ENCODE measurements around the gene WAPL. TPM values are rescaled to one million over a fixed set of nuclear protein-coding genes. Genes with fewer than 3 reads are reported as not detected.

Gene WAPL
- total and polyA plus RNA-seq, 2 donors (not counting 1 experiment from before 2014, with no cell fraction given) = 8.3 to 42.8 TPM

DNA sequence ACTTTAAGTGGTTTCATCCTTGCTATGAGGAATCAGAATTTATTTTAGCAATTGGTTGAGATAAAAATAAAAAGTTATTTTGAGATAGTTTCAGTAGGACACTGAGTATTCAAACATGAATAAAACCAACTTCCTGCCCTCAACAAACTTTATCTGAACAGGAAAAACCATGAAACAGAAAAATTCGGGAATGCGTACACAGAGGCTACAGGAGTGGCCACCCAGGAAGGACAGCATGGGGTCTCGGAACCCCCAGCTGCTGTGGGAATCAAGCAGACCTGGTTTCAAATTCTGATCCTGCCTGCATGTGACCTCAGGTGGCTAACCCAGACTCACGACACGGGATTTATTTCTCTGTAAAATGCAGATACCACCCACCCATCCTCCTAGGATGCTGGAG, 106.0 kb downstream of the WAPL start:
- Histone ChIP-seq H3K36me3 (replicated peaks in 1 of 2; ENCODE audit: control extremely low read depth in 1 of 2, control insufficient read depth in 1 of 2, extremely low read depth in 1 of 2, insufficient read depth in 2 of 2, low read length in 1 of 2) (no peaks in the 10 kb centered on the region), H3K4me3 (ENCODE audit: control extremely low read depth in 1 of 5, extremely low read depth in 1 of 5, insufficient read depth in 1 of 5, low read depth in 2 of 5, low read length in 4 of 5) (no peak overlapping the region), H4K20me1 (ENCODE audit: control insufficient read depth, insufficient read depth, low read length, poor library complexity, severe bottlenecking) (no peaks in the 10 kb centered on the region), H2AFZ (ENCODE audit: insufficient read depth, low read depth, low read length, poor library complexity, severe bottlenecking) (no peak overlapping the region), H3K4me1 (ENCODE audit: control insufficient read depth in 2 of 2, insufficient read depth in 2 of 2, low read length in 2 of 2) (peaks cover 38 to 41% of the 10 kb centered on the region in 2 donors), H3K9ac (ENCODE audit: low read length) (no peak overlapping the region), H3K79me2 (ENCODE audit: control insufficient read depth, insufficient read depth, low read length) (no peaks in the 10 kb centered on the region), H3K4me2 (replicated peaks; ENCODE audit: low read depth, low read length, poor library complexity, severe bottlenecking) (no peak overlapping the region), H3K27ac (ENCODE audit: low read length in 2 of 2) (no peak overlapping the region), H3K9me3 (ENCODE audit: control extremely low read depth in 1 of 3, control insufficient read depth in 2 of 3, insufficient read depth in 1 of 3, low read length in 2 of 3) (peaks cover 0 to 8% (median 4%) of the 10 kb centered on the region in 3 donors), H3K27me3 (replicated peaks in 1 of 4; ENCODE audit: control extremely low read depth in 1 of 4, control insufficient read depth in 3 of 4, insufficient read depth in 4 of 4, low read length in 3 of 4) (no peaks in the 10 kb centered on the region)
- no peak overlapping the region for H3K4me3 Mint-ChIP-seq
- H3K27me3 Mint-ChIP-seq = peaks cover 7% of the 10 kb centered on the region
- ATAC-seq (ENCODE audit: low read depth) (no peak), DNase-seq (no peak)
- TF ChIP-seq EZH2 (IDR thresholded peaks at IDR 0.05; ENCODE audit: borderline replicate concordance, insufficient read depth, low read depth, low read length, poor library complexity, severe bottlenecking) = no peak
- TF ChIP-seq, protein P1, sequence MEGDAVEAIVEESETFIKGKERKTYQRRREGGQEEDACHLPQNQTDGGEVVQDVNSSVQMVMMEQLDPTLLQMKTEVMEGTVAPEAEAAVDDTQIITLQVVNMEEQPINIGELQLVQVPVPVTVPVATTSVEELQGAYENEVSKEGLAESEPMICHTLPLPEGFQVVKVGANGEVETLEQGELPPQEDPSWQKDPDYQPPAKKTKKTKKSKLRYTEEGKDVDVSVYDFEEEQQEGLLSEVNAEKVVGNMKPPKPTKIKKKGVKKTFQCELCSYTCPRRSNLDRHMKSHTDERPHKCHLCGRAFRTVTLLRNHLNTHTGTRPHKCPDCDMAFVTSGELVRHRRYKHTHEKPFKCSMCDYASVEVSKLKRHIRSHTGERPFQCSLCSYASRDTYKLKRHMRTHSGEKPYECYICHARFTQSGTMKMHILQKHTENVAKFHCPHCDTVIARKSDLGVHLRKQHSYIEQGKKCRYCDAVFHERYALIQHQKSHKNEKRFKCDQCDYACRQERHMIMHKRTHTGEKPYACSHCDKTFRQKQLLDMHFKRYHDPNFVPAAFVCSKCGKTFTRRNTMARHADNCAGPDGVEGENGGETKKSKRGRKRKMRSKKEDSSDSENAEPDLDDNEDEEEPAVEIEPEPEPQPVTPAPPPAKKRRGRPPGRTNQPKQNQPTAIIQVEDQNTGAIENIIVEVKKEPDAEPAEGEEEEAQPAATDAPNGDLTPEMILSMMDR (IDR thresholded peaks at IDR 0.05) = no peak
- intact Hi-C loops (cut with micrococcal nuclease) = no loop called here
- peak overlapping the region; percentile 21 for H3K27ac Mint-ChIP-seq
- peaks cover 43% of the 10 kb centered on the region for H3K4me1 Mint-ChIP-seq
- H3K9me3 Mint-ChIP-seq (ENCODE audit: insufficient read depth) = no peaks in the 10 kb centered on the region
- CTCF ChIA-PET = no interaction called here
- POLR2A ChIA-PET = no interaction called here
- WGBS (ENCODE audit: insufficient coverage) = 38% methylated on average over 3 of the region's 5 CpGs

DNA sequence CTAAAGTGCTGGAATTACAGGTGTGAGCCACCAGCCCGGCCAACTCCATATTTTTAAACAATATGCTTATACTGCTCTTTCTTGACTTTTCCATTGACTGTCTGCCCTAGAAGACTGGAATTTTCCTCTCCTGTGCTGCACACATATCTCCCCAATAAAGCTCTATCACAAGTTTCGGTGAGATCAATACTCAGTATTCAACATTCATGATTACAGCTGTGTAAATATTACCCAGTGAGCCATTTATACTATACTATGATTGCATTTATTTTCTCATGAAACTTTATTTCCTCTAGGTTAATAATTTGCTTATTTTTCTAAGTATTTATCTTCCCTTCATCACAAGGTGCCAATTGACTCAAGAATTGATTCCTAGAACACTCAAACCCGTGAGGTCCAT, 106.5 kb downstream of the WAPL start:
- WGBS (ENCODE audit: insufficient coverage) = 100% methylated on average over 1 of the region's 3 CpGs
- no peak overlapping the region for H3K4me3 ChIP-seq (ENCODE audit: control extremely low read depth in 1 of 5, extremely low read depth in 1 of 5, insufficient read depth in 1 of 5, low read depth in 2 of 5, low read length in 4 of 5)
- no peaks in the 10 kb centered on the region for H3K27me3 ChIP-seq (replicated peaks in 1 of 4; ENCODE audit: control extremely low read depth in 1 of 4, control insufficient read depth in 3 of 4, insufficient read depth in 4 of 4, low read length in 3 of 4)
- H2AFZ ChIP-seq (ENCODE audit: insufficient read depth, low read depth, low read length, poor library complexity, severe bottlenecking) = no peak overlapping the region
- no peaks in the 10 kb centered on the region for H3K79me2 ChIP-seq (ENCODE audit: control insufficient read depth, insufficient read depth, low read length)
- peak overlapping the region; percentile 20 for H3K4me3 Mint-ChIP-seq
- peaks cover 38 to 45% of the 10 kb centered on the region in 2 donors for H3K4me1 ChIP-seq (ENCODE audit: control insufficient read depth in 2 of 2, insufficient read depth in 2 of 2, low read length in 2 of 2)
- H4K20me1 ChIP-seq (ENCODE audit: control insufficient read depth, insufficient read depth, low read length, poor library complexity, severe bottlenecking) = no peaks in the 10 kb centered on the region
- H3K36me3 ChIP-seq (replicated peaks in 1 of 2; ENCODE audit: control extremely low read depth in 1 of 2, control insufficient read depth in 1 of 2, extremely low read depth in 1 of 2, insufficient read depth in 2 of 2, low read length in 1 of 2) = no peaks in the 10 kb centered on the region
- intact Hi-C loops (cut with micrococcal nuclease) = no loop called here
- no peak overlapping the region for H3K4me2 ChIP-seq (replicated peaks; ENCODE audit: low read depth, low read length, poor library complexity, severe bottlenecking)
- CTCF ChIA-PET = interaction anchor here (2.5 kb wide), 1 partner anchor 106 kb away, joined by 7 read pairs; the partner anchor contains the start of gene WAPL
- TF ChIP-seq, protein P1 (IDR thresholded peaks at IDR 0.05) = no peak
- no peak for TF ChIP-seq EZH2 (IDR thresholded peaks at IDR 0.05; ENCODE audit: borderline replicate concordance, insufficient read depth, low read depth, low read length, poor library complexity, severe bottlenecking)
- H3K9ac ChIP-seq (ENCODE audit: low read length) = no peak overlapping the region
- H3K9me3 Mint-ChIP-seq (ENCODE audit: insufficient read depth) = no peaks in the 10 kb centered on the region
- H3K9me3 ChIP-seq (ENCODE audit: control extremely low read depth in 1 of 3, control insufficient read depth in 2 of 3, insufficient read depth in 1 of 3, low read length in 2 of 3) = peaks cover 0 to 8% (median 4%) of the 10 kb centered on the region in 3 donors
- H3K27ac ChIP-seq (ENCODE audit: low read length in 2 of 2) = no peak overlapping the region
- H3K4me1 Mint-ChIP-seq = peaks cover 45% of the 10 kb centered on the region
- DNase-seq = no peak
- peaks cover 4% of the 10 kb centered on the region for H3K27me3 Mint-ChIP-seq
- ATAC-seq (ENCODE audit: low read depth) = no peak
- POLR2A ChIA-PET = no interaction called here
- no peak overlapping the region for H3K27ac Mint-ChIP-seq
